ENCODE measurements around the gene GNAS. TPM values are rescaled to one million over a fixed set of nuclear protein-coding genes. Genes with fewer than 3 reads are reported as not detected.

GNAS gene
- total RNA-seq, 4 donors from 2014 or later = 679 to 875 (median 782) TPM

- WGBS = 78% methylated on average over 5 of the region's 5 CpGs
- intact Hi-C loops (cut with DNase I) = no loop called here
- H3K27ac ChIP-seq (replicated peaks in 1 of 4) = no peak overlapping the region
- H3K4me3 ChIP-seq = no peak overlapping the region
- no peak for TF ChIP-seq POLR2A (IDR thresholded peaks at IDR 0.05; ENCODE audit: low read depth)
- TF ChIP-seq POLR2AphosphoS5 (IDR thresholded peaks at IDR 0.05) = no peak
- no peak for TF ChIP-seq CTCF (IDR thresholded peaks at IDR 0.05)
- TF ChIP-seq EP300 (IDR thresholded peaks at IDR 0.05) = no peak
- H3K9me3 ChIP-seq = no peaks in the 10 kb centered on the region
- H3K4me1 ChIP-seq = no peaks in the 10 kb centered on the region
- H3K27me3 ChIP-seq = no peaks in the 10 kb centered on the region
- H3K36me3 ChIP-seq = no peaks in the 10 kb centered on the region
- DNase-seq (ENCODE audit: extremely low spot score) = no peak
These were observed 98.1 kb downstream of the GNAS start for GRCh38 chr20:58950603-58951002.

- no peak for DNase-seq (ENCODE audit: extremely low spot score)
- H3K36me3 ChIP-seq = no peaks in the 10 kb centered on the region
- H3K4me3 ChIP-seq = no peak overlapping the region
- intact Hi-C loops (cut with DNase I) = no loop called here
- H3K27ac ChIP-seq (replicated peaks in 1 of 4) = no peak overlapping the region
- H3K9me3 ChIP-seq = no peaks in the 10 kb centered on the region
- no peaks in the 10 kb centered on the region for H3K27me3 ChIP-seq
- no peaks in the 10 kb centered on the region for H3K4me1 ChIP-seq
- TF ChIP-seq CTCF (IDR thresholded peaks at IDR 0.05) (no peak), EP300 (IDR thresholded peaks at IDR 0.05) (no peak), POLR2A (IDR thresholded peaks at IDR 0.05; ENCODE audit: low read depth) (no peak)
These were observed 100.5 kb downstream of the GNAS start for GRCh38 chr20:58953050-58953449.

GRCh38 chr20:58956078-58956477 lies 103.6 kb downstream of the GNAS start:
- TF ChIP-seq POLR2AphosphoS5 (IDR thresholded peaks at IDR 0.05) (no peak), POLR2A (IDR thresholded peaks at IDR 0.05; ENCODE audit: low read depth) (no peak)
- H3K4me3 ChIP-seq = no peak overlapping the region
- no peak overlapping the region for H3K27ac ChIP-seq (replicated peaks in 1 of 4)
- peak; percentile 21 for DNase-seq (ENCODE audit: extremely low spot score)
- H3K4me1 ChIP-seq = no peaks in the 10 kb centered on the region
- no peaks in the 10 kb centered on the region for H3K27me3 ChIP-seq
- WGBS = 79% methylated on average over 8 of the region's 8 CpGs
- no peaks in the 10 kb centered on the region for H3K36me3 ChIP-seq
- H3K9me3 ChIP-seq = no peaks in the 10 kb centered on the region
- intact Hi-C loops (cut with DNase I) = no loop called here

GRCh38 chr20:58959652-58960051 lies 107.1 kb downstream of the GNAS start:
- no peaks in the 10 kb centered on the region for H3K36me3 ChIP-seq
- peak; percentile 87 for DNase-seq (ENCODE audit: extremely low spot score)
- no peaks in the 10 kb centered on the region for H3K9me3 ChIP-seq
- intact Hi-C loops (cut with DNase I) = no loop called here
- 81% methylated on average over 6 of the region's 6 CpGs for WGBS
- TF ChIP-seq POLR2A (IDR thresholded peaks at IDR 0.05; ENCODE audit: low read depth) = no peak
- no peak for TF ChIP-seq CTCF (IDR thresholded peaks at IDR 0.05)
- no peak overlapping the region for H3K27ac ChIP-seq (replicated peaks in 1 of 4)
- H3K27me3 ChIP-seq = no peaks in the 10 kb centered on the region
- no peak overlapping the region for H3K4me3 ChIP-seq
- no peaks in the 10 kb centered on the region for H3K4me1 ChIP-seq

Small RNAs within 50 kb of the gene (small RNA-seq; reads per million reads assigned to genes)
- gene MIR298 (0 reads per million in 3 donors), gene RF02127 (0 reads per million in 3 donors), gene RF02128 (0 reads per million in 3 donors), gene RF02130 (0 reads per million in 3 donors), gene RF02131 (0 reads per million in 3 donors)

Other genes with a start within 250 kb of the GNAS start
- 10 to 100 TPM; 36.6 to 57.7 (median 43.5) TPM for gene STX16, start 201.4 kb upstream of the GNAS start, total RNA-seq
- 10 to 100 TPM; 29.0 to 59.0 (median 50.5) TPM for gene NPEPL1, start 159.9 kb upstream of the GNAS start, total RNA-seq
- under 1 TPM in 3 of 4 donors, not detected in 1; 0.13 to 0.42 (median 0.23) TPM for gene GNAS-AS1, start 1.8 kb upstream of the GNAS start, total RNA-seq
- gene NELFCD, start 128.5 kb downstream of the GNAS start, total RNA-seq = 10 to 100 TPM; 30.5 to 41.5 (median 34.9) TPM
- 100 to 1,000 TPM; 136 to 267 (median 190) TPM for gene CTSZ, start 154.5 kb downstream of the GNAS start, total RNA-seq
- under 1 TPM in 2 of 4 donors, not detected in 2; under 0.01 to 0.83 TPM for gene TUBB1, start 166.7 kb downstream of the GNAS start, total RNA-seq
- 10 to 100 TPM; 30.8 to 44.0 (median 37.2) TPM for gene ATP5F1E, start 179.6 kb downstream of the GNAS start, total RNA-seq
- 10 to 100 TPM; 32.0 to 48.4 (median 36.6) TPM for gene PRELID3B, start 190.1 kb downstream of the GNAS start, total RNA-seq